Activated CD8-positive, alpha-beta T cell treated with anti-CD3 and anti-CD28 coated beads, Interleukin-2, amount 10 ng/mL, durations not matched to agents 7 days and 5 days (primary cell): ENCODE measurements around the gene BUD13. TPM values are rescaled to one million over a fixed set of nuclear protein-coding genes. Genes with fewer than 3 reads are reported as not detected.

ENCODE experiments used
- ATAC-seq: fragments of 150-1000 bp; cut with Tn5 transposase; one replicate; pipeline ENCODE4 v1.10.0; 2021; ENCODE audit warnings: moderate library complexity
- CTCF ChIA-PET: fragments of 350-600 bp; sonication (Branson Sonifier 250); formaldehyde crosslinking; loops from one replicate; lab custom pipeline; 2021; ENCODE audit warnings: antibody characterized with exemption; lab: Charles Lee
- POLR2A ChIA-PET: fragments of 350-600 bp; sonication (Branson Sonifier 250); formaldehyde crosslinking; loops from one replicate; lab custom pipeline; 2021; ENCODE audit warnings: antibody characterized with exemption; lab: Charles Lee
- DNase-seq: peaks from one replicate; pipeline ENCODE4 v3.0.0-alpha.2; 2020
- H3K27ac Mint-ChIP-seq: one replicate; pipeline ENCODE4 v1.8.0; 2021; ENCODE audit warnings: mild to moderate bottlenecking, mixed read lengths
- H3K27me3 Mint-ChIP-seq: one replicate; pipeline ENCODE4 v1.8.0; 2021; ENCODE audit warnings: low read depth, mixed read lengths
- H3K36me3 Mint-ChIP-seq: one replicate; pipeline ENCODE4 v1.8.0; 2021; ENCODE audit warnings: low read depth, mixed read lengths
- H3K4me1 Mint-ChIP-seq: one replicate; pipeline ENCODE4 v1.8.0; 2021; ENCODE audit warnings: low read depth, mixed read lengths
- H3K4me3 Mint-ChIP-seq: one replicate; pipeline ENCODE4 v1.8.0; 2021; ENCODE audit warnings: mild to moderate bottlenecking, mixed read lengths
- H3K9me3 Mint-ChIP-seq: one replicate; pipeline ENCODE4 v1.8.0; 2022; ENCODE audit warnings: mixed read lengths; ENCODE audit not compliant: insufficient read depth
- total RNA-seq, 2 experiments: library from RNA; stranded (reverse); gene quantifications; one replicate each; pipeline ENCODE4 v1.2.3, GENCODE V29; 2021

Gene BUD13
- total RNA-seq, 2 experiments from 2014 or later = 36.3 to 39.5 TPM

DNA sequence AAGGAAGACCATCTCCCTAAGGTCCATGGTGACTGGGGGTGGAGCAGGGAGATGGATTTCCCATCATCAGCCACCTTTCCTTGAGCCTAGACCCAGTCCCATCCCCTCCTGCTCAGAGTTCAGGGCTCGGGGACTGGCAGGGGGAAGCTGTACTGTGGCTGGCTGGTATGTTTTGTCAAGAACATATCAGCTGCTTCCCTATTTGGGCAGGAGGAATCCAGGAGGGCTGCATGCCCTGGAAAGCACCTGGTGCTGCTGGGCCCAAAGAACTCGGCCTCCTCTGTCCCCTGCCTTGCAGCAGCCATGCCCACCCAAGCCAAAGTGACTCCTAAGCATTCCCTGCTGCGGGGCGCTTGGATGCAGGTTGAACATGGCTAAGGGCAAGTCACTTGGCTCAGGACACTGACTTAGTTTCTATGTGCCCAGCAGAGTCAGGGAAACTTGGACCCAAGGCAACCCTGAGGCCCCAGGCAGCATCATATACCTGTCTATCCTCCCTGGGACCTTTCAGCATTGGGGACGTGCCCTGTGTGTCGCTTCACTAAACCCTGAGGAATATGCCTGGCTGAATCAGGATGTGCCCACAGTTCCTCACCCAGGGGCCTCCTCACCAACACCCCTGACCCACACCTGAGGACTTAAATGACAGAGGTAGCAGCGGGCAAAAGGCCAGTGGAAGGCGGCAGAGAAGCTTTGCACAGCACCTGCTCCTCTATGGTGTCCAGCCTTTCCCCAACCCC, 43.1 kb downstream of the BUD13 start:
- POLR2A ChIA-PET = no interaction called here
- H3K9me3 Mint-ChIP-seq = no peaks in the 10 kb centered on the region
- no peak overlapping the region for H3K27ac Mint-ChIP-seq

DNA sequence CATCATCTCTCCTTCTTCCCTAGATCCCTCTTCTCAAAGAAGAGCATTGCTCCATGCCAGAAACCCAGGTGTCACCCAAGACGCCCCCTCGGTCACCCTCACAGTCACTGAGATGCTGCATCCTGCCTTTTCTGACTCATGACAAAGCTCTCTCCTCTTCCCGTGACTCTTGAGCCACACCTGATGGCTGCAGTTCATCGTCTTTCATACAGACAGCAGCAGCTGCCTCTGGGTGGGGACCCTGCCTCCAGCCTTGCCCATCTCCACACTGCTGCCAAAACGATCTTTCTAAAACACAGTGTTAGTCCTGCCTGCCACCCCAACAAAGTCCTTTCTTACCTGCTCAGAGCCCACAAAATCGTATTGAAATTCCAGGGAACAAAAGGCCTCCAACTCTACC, 44.8 kb downstream of the BUD13 start:
- DNase-seq (no peak), ATAC-seq (no peak)
- POLR2A ChIA-PET = no interaction called here
- no peak overlapping the region for H3K4me3 Mint-ChIP-seq
- no peak overlapping the region for H3K27ac Mint-ChIP-seq
- peaks cover under 1% of the 10 kb centered on the region for H3K27me3 Mint-ChIP-seq
- CTCF ChIA-PET = no interaction called here
- H3K4me1 Mint-ChIP-seq = peaks cover 5% of the 10 kb centered on the region
- H3K36me3 Mint-ChIP-seq = no peaks in the 10 kb centered on the region
- H3K9me3 Mint-ChIP-seq = no peaks in the 10 kb centered on the region

More for the DNA sequence above, 43.1 kb downstream of the BUD13 start:
- DNase-seq (no peak), ATAC-seq (no peak)
- Mint-ChIP-seq H3K36me3 (no peaks in the 10 kb centered on the region), H3K27me3 (no peaks in the 10 kb centered on the region), H3K4me3 (no peak overlapping the region), H3K4me1 (peaks cover 12% of the 10 kb centered on the region)
- CTCF ChIA-PET = no interaction called here

DNA sequence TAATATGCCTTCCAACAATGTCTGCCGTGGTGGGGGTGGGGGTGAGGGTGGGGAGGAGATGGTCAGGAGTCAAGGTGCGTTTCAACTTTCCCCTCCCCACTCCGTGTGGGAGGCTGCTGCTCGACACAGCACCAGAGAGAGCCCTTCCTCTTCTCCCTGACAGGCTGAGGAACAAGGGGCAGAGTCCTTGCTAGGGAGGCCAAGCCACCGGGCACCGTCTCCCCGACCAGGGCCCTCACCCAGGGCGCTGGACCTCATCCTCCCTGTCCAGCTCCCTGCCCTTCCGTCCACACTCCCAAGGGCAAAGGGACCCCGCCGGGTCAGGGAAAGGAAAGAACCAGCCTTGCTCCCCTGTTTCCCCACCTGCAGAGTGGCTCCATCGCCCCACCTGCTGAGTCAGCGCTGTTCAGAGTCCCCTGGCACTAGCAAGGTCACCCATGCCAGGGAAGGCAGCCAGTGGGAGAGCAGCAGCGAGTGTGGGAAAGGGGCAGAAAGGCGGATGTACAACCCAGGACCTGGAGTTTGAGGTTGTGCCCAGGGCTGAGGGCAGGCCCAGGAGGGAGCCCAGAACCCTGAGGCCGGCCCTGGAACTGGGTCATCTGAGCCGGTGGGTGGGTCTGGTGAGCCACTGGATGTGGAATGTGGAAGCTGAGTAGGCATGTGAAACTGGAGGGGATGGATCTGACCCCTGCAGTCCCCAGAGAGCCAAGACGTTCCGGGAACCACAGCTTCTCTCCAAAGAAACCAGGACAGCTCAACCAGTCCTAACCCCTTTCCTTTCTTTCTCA, 47.2 kb downstream of the BUD13 start:
- Mint-ChIP-seq H3K36me3 (no peaks in the 10 kb centered on the region), H3K9me3 (no peaks in the 10 kb centered on the region), H3K4me3 (no peak overlapping the region), H3K4me1 (no peaks in the 10 kb centered on the region), H3K27me3 (peaks cover 3% of the 10 kb centered on the region), H3K27ac (no peak overlapping the region)
- DNase-seq (no peak), ATAC-seq (no peak)
- POLR2A ChIA-PET = no interaction called here
- CTCF ChIA-PET = no interaction called here

DNA sequence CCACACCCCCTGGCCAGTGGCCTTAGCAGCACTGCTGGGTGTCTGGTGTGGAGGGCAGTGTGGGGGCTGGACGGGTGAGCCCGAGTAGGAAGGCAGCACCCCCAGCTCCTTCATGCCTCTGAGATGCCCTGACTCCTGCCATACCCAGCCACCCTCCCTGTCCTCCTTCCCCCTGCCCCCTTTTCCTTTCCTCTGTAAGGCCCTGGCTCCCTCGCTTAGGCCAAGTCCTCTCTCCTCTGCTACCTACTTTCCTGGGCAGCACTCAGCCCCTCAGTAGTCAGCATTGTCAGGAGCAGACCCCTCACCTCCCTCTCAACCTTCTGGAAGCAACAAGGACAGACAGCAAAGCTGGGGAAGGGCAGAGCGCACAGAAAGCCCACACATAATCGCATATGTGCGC, 48.0 kb downstream of the BUD13 start:
- ChIA-PET CTCF (no interaction called here), POLR2A (no interaction called here)
- Mint-ChIP-seq H3K27me3 (peaks cover 3% of the 10 kb centered on the region), H3K9me3 (no peaks in the 10 kb centered on the region), H3K4me3 (no peak overlapping the region), H3K27ac (no peak overlapping the region), H3K4me1 (no peaks in the 10 kb centered on the region), H3K36me3 (no peaks in the 10 kb centered on the region)
- ATAC-seq (no peak), DNase-seq (no peak)

DNA sequence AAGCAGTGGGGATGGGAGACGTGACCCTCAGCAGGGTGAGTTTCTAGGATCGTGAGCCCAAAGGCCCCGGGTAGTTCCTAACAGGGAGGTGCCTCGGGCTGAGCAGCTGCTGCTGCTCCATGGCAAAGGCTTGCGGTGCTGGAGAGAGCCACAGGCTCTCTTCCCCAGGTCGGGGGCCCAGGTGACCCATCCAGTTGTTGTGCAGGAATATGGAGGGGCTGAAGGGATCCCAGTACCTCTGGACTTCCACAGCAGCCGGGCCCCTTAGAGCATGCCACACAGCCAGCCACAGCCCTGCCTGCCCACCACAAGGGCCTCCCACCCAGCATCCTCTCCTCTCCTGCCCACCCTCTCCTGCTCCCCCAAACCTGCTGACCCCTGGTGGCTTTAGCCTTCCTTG, 49.3 kb downstream of the BUD13 start:
- no peak for DNase-seq
- CTCF ChIA-PET = no interaction called here
- peaks cover 3% of the 10 kb centered on the region for H3K27me3 Mint-ChIP-seq

DNA sequence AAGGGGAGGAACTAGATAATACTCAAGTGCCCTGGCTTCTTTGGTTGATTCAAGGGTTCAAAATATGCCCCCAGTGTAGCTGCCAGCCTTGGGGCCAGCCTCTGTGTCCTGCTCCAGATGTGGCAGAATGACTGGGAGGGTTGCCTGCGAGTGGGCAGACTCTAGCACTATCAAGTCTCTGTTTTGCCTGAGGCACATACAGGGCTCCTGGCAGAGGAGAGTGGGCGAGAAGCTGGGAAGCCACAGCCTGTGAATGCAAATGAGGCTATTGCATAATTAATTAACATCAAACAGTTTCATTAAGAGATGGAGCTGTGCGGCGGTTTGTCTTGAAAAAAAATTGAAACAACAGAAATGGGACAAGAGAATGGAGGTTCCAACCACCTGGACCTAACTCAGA, 50.8 kb downstream of the BUD13 start:
- ATAC-seq = no peak
- Mint-ChIP-seq H3K4me3 (no peak overlapping the region), H3K27me3 (peaks cover 3% of the 10 kb centered on the region), H3K36me3 (no peaks in the 10 kb centered on the region), H3K9me3 (no peaks in the 10 kb centered on the region), H3K4me1 (no peaks in the 10 kb centered on the region), H3K27ac (no peak overlapping the region)
- ChIA-PET POLR2A (no interaction called here), CTCF (interaction anchor here (0.7 kb wide), 1 partner anchor 11 kb away, joined by 3 read pairs; no protein-coding TSS in a partner anchor)
- no peak for DNase-seq

More for the DNA sequence above, 49.3 kb downstream of the BUD13 start:
- Mint-ChIP-seq H3K9me3 (no peaks in the 10 kb centered on the region), H3K4me3 (no peak overlapping the region), H3K27ac (no peak overlapping the region), H3K36me3 (no peaks in the 10 kb centered on the region), H3K4me1 (no peaks in the 10 kb centered on the region)
- POLR2A ChIA-PET = no interaction called here
- no peak for ATAC-seq

DNA sequence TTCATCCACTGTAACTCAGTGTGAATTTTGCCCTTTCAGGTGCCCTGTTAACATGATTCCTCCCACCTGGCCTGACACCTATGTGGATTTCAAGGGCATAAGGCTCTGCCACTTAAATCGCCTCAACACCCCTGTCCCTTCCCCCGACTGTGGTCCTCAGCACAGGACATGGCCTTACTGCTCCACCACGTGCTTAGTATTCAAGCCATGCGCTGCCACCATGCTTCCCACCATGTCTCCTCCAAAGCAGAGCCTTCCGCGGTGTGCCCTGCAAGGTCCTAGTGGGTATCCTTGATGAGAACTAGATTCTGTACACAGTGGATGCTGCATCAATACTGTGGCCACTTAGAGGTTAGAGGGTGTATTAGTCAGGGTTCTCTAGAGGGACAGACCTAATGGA, 51.9 kb downstream of the BUD13 start:
- ATAC-seq = no peak
- Mint-ChIP-seq H3K9me3 (no peaks in the 10 kb centered on the region), H3K4me1 (no peaks in the 10 kb centered on the region), H3K27ac (no peak overlapping the region), H3K36me3 (no peaks in the 10 kb centered on the region), H3K4me3 (no peak overlapping the region), H3K27me3 (peaks cover 3% of the 10 kb centered on the region)
- no peak for DNase-seq
- CTCF ChIA-PET = no interaction called here
- POLR2A ChIA-PET = no interaction called here

DNA sequence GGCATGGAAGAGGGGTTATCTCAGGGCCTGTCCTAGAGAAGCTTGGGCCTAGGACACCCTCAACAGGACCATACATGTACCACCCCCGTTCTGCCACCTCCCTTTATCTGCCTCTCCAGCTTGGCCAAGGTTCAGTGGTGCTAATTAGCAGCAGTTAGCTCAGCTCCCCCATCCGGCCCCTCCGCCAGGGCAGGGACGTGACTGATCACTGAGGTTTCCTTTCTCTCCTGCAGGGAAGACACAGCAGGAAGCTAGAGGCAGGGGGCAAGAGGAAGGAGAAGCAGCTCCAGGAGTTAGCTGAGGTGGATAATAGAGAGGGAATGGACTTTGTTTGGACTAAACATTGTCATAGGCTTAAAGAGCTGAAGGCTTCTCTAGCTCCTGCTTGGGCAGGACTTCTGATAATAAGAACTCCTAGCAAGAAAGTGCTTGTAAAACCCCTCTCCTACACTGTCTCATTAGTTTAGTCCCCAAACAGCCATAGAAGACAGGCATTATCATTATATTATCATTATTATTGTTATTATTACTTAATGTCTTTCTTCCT, 53.8 kb downstream of the BUD13 start:
- Mint-ChIP-seq H3K27ac (no peak overlapping the region), H3K4me3 (no peak overlapping the region), H3K27me3 (peaks cover 3% of the 10 kb centered on the region), H3K9me3 (no peaks in the 10 kb centered on the region), H3K36me3 (no peaks in the 10 kb centered on the region), H3K4me1 (no peaks in the 10 kb centered on the region)
- ChIA-PET CTCF (no interaction called here), POLR2A (no interaction called here)
- DNase-seq = no peak
- ATAC-seq = no peak

DNA sequence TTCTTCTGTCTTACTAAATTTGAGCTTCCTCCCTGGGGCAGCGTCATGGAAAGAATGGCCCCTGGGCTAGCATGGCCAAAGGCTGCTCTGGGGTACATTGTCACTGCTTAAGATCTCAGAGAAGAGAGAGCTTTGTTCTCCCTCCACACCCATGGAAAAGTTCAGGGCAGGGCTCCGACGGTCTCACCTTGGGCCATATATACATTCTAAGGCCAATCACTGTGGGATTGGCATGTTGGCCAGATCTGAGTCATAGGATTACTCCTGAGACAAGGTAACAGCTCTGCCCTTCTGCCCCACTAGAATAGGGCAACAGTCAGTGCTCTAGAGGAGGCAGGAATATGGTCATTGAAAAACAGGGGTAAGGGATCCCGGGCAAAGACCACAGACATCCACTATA, 56.2 kb downstream of the BUD13 start:
- POLR2A ChIA-PET = no interaction called here

DNA sequence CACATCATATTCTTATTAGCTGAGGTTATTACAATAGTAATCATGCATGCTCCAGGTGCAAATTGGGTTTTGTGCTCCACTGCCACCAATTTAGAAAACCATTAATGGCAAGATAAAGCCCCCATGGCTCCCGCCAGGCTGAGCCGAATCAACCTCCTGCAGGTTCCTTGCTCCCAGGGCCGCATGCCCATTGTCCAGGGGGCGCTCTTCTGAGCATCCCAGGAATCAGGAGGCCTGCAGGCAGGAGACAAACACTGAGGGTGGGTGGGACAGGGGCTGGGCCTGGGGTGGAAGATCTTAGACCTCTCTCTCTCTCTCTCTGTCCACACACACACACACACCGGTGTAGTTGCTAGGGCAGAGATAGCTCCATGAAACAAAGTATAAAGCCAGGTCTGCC, 57.4 kb downstream of the BUD13 start:
- no peak for ATAC-seq
- Mint-ChIP-seq H3K36me3 (no peaks in the 10 kb centered on the region), H3K9me3 (no peaks in the 10 kb centered on the region), H3K4me3 (no peak overlapping the region), H3K27ac (no peak overlapping the region), H3K4me1 (no peaks in the 10 kb centered on the region), H3K27me3 (peaks cover 3% of the 10 kb centered on the region)
- ChIA-PET POLR2A (interaction anchor here (0.7 kb wide), 1 partner anchor 10 kb away, joined by 3 read pairs; no protein-coding TSS in a partner anchor), CTCF (interaction anchor here (1.1 kb wide), 1 partner anchor 17 kb away, joined by 3 read pairs; no protein-coding TSS in a partner anchor)
- no peak for DNase-seq

More for the DNA sequence above, 56.2 kb downstream of the BUD13 start:
- Mint-ChIP-seq H3K27me3 (peaks cover 3% of the 10 kb centered on the region), H3K27ac (no peak overlapping the region), H3K4me1 (no peaks in the 10 kb centered on the region), H3K4me3 (no peak overlapping the region), H3K9me3 (no peaks in the 10 kb centered on the region), H3K36me3 (no peaks in the 10 kb centered on the region)
- CTCF ChIA-PET = no interaction called here
- DNase-seq = no peak
- ATAC-seq = no peak

DNA sequence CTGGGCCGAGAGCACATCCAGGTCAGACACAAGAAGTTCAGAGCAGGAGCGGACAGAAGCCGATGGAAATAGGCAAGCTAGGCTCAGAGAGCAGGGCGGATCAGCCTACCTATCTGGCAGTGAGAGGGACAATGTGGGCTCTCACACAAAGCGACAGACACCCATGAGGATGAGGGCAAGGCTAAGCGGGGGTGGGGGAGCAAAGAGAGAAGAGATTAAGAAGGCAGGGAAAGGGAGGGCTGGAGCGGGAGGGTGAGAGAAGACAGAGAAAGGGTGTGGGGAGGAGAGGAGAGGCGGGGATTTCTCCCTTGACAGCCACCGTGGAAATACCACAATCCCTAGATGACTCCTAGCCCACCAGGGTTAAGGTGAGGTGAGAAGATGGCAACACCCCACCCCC, 57.9 kb downstream of the BUD13 start:
- ATAC-seq = no peak
- ChIA-PET POLR2A (no interaction called here), CTCF (no interaction called here)
- no peak overlapping the region for H3K4me3 Mint-ChIP-seq
- H3K4me1 Mint-ChIP-seq = no peaks in the 10 kb centered on the region
- H3K36me3 Mint-ChIP-seq = no peaks in the 10 kb centered on the region
- no peaks in the 10 kb centered on the region for H3K9me3 Mint-ChIP-seq
- no peak overlapping the region for H3K27ac Mint-ChIP-seq
- no peak for DNase-seq
- H3K27me3 Mint-ChIP-seq = peaks cover 4% of the 10 kb centered on the region

DNA sequence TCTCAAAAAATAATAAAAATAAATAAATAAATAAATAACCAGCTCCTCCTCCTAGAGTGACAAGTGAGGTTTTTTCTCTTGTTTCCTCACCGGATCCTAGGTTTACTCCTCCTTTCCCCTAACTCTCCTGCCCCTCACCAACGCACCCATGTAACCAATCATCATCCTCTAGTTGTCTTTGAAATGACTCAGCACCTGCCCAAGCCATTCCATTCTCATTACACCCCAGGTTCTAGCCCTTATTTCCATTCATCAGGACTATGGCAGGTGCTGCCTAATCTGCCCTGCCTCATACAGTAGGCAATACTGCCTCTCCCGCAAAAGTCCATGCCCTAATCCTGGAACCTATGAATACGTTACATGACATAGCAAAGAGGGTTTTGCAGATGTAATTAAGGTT, 60.4 kb downstream of the BUD13 start:
- H3K4me3 Mint-ChIP-seq = no peak overlapping the region
- no peaks in the 10 kb centered on the region for H3K4me1 Mint-ChIP-seq
- H3K27me3 Mint-ChIP-seq = peaks cover 12% of the 10 kb centered on the region
- no peak overlapping the region for H3K27ac Mint-ChIP-seq
- ATAC-seq = no peak
- no peaks in the 10 kb centered on the region for H3K9me3 Mint-ChIP-seq
- ChIA-PET POLR2A (interaction anchor here (0.6 kb wide), 1 partner anchor 27 kb away, joined by 3 read pairs; no protein-coding TSS in a partner anchor), CTCF (interaction anchor here (1.8 kb wide), 1 partner anchor 20 kb away, joined by 4 read pairs; no protein-coding TSS in a partner anchor)
- no peaks in the 10 kb centered on the region for H3K36me3 Mint-ChIP-seq
- DNase-seq = no peak
